NCI-H2227 treated with DMSO at 0.1 percent for 48 hours (cell line): ENCODE data around the gene COL5A2.

Source experiments
- DNase-seq: peaks from one replicate; lab custom pipeline; 2025; lab: John Stamatoyannopoulos, UW

COL5A2 gene

GRCh38 chr2:189179570-189179950 is at the start of gene COL5A2:
COL5A2 (minus strand) TSS chr2:189179761; CDS start chr2:189179604, 157 bp downstream.
- peak; percentile 81 for DNase-seq

GRCh38 chr2:189226017-189226416 is 46.5 kb upstream of the COL5A2 start:
- no peak for DNase-seq

DNA sequence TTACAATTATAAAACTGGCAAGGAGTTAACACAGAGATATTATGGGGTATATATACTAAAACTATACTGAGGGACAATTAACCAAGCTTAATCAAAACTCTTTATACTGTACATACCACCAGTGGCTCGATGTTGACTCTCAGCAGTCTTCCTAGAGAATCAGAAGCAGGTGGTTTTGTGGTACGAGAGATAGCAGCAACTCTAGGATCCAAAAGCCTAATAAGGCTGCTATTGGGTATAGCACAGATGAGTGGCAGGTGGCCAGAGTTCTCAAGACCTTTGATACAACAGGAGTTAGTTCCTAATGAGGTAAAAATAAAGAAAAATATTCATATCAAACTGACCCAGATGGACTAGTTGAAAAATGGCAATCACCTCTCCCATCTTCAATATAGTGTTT is 45.5 kb upstream of the COL5A2 start:
- DNase-seq = peak; percentile 16

GRCh38 chr2:189222468-189223105 is 43.0 kb upstream of the COL5A2 start:
- peak; percentile 80 for DNase-seq

DNA sequence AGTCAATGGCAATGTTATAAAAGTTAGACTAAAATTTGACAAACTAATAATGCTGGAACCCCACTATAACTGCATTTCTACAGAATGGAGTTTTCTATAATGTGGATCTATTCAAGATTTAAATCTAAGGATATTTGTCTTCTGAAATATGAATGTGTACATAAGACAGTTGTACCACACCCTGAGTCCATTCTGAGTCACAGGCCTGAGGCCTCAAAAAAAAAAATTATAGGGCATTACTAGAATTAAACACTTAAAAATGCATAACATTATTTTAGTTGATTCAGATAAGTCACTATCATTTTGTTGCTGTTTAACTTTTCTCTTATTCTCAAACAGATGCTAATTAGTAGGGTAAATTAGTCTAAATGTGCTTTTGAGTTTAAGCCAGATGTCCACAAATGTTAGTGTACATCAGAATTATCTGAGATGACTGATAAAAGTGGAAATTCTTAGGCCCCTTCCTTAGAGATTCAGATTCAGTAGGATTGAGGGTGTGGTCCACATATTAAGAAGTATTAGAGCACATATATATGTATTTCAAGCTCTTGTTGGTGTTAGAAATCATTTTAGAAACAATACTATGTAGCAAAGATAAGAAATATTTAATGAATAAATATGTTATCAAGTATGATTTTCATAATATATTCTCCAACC is 42.4 kb upstream of the COL5A2 start:
- no peak for DNase-seq

- peak; percentile 22 for DNase-seq
Measured at GRCh38 chr2:189218236-189218635, 38.7 kb upstream of the COL5A2 start.

GRCh38 chr2:189217541-189217940 is 38.0 kb upstream of the COL5A2 start:
- DNase-seq = peak; percentile 49

DNA sequence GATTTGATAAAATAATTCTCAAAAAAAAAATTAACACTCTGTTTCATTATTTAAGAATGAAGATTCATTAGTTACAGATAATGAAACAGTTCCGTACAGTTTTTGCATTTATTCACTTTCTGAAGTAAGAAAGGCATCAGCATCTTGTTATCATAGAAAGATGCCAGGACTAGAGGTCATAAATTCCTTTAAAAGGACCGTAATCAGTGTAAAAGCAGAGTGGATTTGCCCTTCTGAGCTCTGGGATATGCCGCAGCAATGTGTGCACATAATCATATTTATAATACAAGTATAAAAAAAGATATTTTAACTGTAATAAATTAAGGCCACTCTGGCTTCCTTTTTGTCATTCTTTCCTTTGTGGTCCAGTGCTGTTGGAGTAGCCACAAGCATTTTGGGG is 37.5 kb upstream of the COL5A2 start:
- DNase-seq = no peak

DNA sequence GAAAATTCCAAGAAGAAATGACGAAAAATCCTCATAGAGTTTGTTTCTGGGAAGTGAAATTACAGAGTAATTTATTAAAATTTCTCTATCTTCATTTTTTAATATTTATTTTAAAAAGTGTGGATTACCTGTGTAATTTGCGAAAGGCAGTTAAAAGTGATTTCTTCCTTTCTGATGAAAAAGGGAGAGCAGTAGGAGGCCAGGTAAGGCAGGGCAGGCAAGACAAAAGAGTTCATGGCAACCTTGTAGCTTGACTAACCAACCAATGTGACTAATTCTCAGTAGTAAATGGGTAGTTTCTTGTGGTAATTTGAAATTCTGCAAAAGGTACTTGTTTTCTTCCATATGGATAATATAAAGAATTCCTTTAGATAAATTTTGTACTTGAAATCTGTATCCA is 34.9 kb upstream of the COL5A2 start:
- no peak for DNase-seq

DNA sequence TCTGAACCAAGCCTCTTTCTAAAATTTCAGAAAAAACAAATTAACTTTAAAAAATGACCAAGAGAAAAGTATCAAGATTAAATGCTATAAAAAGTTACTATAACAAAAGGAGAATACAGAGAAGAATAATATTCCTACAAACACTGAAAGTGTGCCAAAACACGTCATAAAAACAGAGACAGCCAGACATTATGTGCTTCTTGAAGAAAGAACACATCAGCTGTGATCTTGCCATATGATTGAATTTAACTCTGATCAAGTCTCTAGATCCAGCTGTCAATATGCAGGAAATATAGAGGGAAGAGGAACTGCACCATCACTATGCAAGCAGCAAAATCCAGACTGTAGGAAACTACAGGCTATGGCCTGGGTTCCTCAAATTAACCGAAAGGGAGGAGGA is 33.7 kb upstream of the COL5A2 start:
- DNase-seq = no peak

DNA sequence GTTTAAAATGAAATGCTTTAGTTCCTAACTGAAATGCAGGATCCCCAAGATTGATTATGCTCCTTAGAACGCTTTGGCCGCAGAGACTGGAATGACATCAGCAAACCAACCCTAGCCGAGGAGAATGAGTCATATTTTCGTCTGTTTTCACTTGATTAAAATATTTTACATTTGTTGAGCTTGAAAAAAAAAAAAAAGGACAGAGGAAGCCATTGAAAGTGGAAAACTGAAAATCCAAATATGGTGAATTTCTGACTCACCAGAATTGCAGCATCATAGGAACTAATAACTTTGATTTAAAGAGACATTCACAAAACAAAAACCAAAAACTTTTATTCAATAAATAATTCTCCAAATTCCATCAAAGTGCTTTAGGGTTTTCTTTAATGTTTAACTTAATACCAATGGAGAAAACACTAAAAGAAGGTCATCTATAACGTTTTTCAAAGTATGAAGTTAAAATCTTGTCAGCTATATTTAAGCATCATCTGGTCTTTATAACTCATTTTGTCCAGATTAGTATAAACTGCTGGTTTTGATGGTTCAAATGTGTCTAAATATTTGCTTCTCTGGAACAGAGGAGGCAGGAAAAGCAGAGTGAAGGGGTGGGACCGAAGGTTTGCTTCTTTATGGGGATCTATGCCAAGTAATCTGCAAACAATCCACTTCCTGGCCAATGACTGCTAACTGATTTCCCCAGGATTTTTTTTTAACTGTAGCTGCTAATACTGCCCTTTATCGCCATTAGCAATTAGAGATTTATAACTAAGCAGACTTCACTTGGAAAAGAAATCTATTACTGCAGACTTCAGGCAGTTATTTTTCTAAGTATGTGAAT is 30.9 kb upstream of the COL5A2 start:
- peak; percentile 29 for DNase-seq

- no peak for DNase-seq
Measured at GRCh38 chr2:189208254-189208653, 28.7 kb upstream of the COL5A2 start.

DNA sequence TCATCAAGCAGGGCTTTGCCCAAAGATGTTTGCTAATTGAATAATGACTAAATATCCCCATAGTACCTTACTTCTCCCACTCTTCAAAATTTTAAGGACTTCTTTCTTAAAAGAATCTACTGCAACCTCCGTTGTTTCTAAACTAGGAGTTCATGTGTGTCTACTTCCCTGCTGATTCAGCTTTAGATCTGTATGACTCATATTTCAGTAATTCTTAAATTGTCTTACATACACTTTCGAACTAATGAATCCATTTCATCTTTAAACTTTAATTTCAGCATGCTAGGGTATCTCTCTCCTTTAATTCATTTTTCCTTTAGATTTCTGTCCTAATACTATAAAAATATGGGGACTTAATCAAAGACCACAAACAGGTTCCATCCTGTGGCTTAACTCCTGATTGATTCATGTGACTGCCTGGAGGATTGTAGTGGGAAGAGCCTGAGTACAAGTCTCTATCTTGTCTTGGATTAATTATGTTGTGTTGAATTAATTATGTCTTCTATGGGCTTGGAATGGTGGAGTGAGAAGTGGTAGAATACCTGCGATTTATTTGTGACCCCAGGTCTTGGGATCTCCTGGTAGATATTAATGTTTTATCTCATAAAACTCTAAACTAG is 24.9 kb upstream of the COL5A2 start:
- DNase-seq = no peak

- no peak for DNase-seq
Measured at GRCh38 chr2:189203177-189203799, 23.7 kb upstream of the COL5A2 start.

GRCh38 chr2:189199797-189200196 is 20.2 kb upstream of the COL5A2 start:
- DNase-seq = no peak

DNA sequence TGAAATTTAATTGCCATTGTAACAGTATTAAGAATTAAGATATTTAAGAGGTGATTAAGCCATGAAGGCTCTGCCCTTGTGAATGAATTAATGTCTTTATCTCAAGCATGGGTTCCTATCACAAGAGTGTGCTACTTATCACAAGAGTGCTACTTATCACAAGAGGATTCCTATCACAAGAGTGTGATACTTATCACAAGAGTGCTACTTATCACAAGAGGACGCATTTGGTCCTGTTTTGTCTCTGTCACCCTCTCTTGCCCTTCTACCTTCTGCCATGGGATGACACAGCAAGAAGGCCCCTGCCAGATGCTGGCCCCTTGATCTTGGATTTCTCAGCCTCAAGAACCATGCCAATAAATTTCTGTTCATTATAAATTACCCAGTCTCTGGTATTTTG is 13.2 kb upstream of the COL5A2 start:
- DNase-seq = no peak

- no peak for DNase-seq
Measured at GRCh38 chr2:189191766-189192165, 12.2 kb upstream of the COL5A2 start.

DNA sequence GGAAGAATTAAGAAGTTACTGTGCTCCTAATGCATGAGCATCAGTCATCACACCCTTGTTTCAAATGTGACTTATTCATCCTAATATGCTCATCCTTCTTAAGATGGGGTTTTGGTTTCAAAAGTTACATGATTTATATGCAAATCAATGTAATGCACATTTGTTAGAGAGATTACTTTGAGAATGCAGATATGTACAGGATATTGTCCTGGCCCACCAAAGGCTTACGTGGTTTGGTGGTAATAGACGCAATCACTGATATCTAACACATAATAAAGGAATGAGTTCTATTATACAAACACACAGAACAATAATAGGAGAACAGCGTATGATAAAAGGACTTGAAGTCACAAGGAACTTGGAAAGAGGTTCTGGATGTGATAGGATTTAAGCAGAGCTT is 11.1 kb upstream of the COL5A2 start:
- DNase-seq = no peak

DNA sequence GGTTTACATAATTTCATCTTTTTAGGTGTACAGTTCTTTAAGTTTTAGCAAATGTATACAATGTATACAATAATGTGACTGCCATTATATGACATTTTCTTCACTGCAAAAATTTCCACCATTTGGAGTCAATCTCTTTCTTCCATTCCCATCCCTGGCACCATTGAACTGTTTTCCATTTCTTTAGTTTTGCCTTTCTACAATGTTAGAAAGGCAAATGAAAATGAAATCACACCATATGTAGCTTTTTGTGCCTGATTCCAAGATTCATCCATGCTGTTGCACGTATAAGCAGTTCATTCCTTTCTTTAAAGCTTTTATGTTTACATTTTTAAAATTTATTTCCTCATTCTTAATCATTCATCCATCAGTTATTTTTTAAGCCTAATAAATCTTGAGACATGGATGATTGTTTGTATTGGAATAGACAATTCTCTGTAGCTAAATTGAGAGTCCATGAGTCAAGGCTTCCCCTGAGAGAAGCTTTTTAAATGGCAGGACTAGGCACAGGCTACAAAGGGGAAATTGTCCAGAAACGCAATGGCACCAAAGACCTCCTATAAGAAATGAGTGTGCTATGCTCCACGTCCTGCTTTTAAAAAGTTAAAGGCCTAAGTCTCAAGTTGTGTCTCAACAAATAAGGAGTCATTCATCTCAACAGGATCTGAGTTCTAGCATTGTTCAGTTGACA is 8.7 kb upstream of the COL5A2 start:
- DNase-seq = peak; percentile 74

- DNase-seq = no peak
Measured at GRCh38 chr2:189183170-189183569, 3.6 kb upstream of the COL5A2 start.

DNA sequence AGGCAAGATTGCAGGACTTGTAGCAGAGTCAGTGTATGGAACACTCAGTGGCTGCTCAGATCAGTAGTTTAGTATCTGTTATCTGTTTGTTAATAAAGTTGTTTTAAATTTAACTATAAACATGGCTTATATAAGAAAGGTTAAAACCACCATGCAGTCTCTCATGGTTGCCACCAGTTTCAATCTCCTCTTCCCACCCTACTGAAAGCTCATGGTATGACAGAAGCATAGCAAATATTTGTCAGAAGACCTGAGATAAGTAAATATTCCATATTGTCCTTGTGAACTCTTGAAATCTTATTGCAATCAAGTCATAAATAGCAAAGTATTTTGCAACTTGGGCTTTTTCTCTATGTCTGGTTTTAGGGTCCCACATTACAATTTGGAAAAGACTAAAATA is 2.1 kb upstream of the COL5A2 start:
- DNase-seq = no peak
